IMR-90 (cell line): ENCODE results near the gene KIAA0825.

Source experiments
- FOS ChIP-seq: fragments of 150-350 bp; IDR thresholded peaks from 2 replicates; pipeline ENCODE4 v1.6.1; 2016; ENCODE audit warnings: low read depth, low read length
- MAFK ChIP-seq: IDR thresholded peaks from 2 replicates; pipeline ENCODE4 v1.6.1; 2012; ENCODE audit warnings: low read depth, low read length, improper control_type of control experiment
- POLR2A ChIP-seq: IDR thresholded peaks from 2 replicates; pipeline ENCODE4 v1.6.1; 2012; ENCODE audit warnings: mild to moderate bottlenecking, low read depth, low read length
- RCOR1 ChIP-seq: IDR thresholded peaks from 2 replicates; pipeline ENCODE4 v1.6.1; 2012; ENCODE audit warnings: mild to moderate bottlenecking, low read length, improper control_type of control experiment; ENCODE audit not compliant: insufficient replicate concordance
- RFX5 ChIP-seq: IDR thresholded peaks from 2 replicates; pipeline ENCODE4 v1.8.0; 2012; ENCODE audit warnings: low read depth, mild to moderate bottlenecking, low read length, moderate library complexity
- TF ChIP-seq, protein P1 (sequence below): conservative IDR thresholded peaks from 2 replicates; pipeline ENCODE4 v1.5.1; 2012; ENCODE audit warnings: mild to moderate bottlenecking, low read depth, low read length, improper control_type of control experiment

DNA sequence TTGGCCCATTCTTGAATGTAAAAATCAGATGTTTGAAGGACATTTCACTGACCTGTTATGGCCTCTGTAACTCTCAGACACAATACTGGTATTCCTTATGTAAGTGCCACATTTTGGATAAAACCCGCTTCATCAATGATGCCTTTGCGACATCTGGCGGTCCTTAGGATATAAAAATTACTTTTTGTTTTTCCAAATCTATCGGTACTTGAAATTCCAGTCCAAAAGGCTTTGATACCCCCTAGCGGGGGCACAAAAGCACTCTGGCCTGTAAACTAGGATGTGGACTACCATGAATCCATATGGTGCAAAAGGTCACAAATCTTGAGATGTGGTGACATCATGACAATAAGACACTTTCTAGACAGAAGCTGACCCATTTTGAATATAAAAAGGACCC, 291.8 kb downstream of the KIAA0825 start:
- TF ChIP-seq, protein P1, sequence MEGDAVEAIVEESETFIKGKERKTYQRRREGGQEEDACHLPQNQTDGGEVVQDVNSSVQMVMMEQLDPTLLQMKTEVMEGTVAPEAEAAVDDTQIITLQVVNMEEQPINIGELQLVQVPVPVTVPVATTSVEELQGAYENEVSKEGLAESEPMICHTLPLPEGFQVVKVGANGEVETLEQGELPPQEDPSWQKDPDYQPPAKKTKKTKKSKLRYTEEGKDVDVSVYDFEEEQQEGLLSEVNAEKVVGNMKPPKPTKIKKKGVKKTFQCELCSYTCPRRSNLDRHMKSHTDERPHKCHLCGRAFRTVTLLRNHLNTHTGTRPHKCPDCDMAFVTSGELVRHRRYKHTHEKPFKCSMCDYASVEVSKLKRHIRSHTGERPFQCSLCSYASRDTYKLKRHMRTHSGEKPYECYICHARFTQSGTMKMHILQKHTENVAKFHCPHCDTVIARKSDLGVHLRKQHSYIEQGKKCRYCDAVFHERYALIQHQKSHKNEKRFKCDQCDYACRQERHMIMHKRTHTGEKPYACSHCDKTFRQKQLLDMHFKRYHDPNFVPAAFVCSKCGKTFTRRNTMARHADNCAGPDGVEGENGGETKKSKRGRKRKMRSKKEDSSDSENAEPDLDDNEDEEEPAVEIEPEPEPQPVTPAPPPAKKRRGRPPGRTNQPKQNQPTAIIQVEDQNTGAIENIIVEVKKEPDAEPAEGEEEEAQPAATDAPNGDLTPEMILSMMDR: no peak
- TF ChIP-seq MAFK (no peak), RFX5 (no peak), FOS (no peak), POLR2A (no peak), RCOR1 (no peak)
